WTC11 (cell line): ENCODE results near the gene CCDC107. TPM values are rescaled to one million over a fixed set of nuclear protein-coding genes. Genes with fewer than 3 reads are reported as not detected.

Source experiments
- ATAC-seq: fragments of 200-7000 bp; cut with Tn5 transposase; 2 replicates; pipeline ENCODE4 v1.10.0; 2021; ENCODE audit warnings: mild to moderate bottlenecking, moderate library complexity
- CTCF ChIA-PET: fragments of 300-600 bp; sonication (Branson Sonifier 250); formaldehyde crosslinking; loops from one replicate; lab custom pipeline; 2021; ENCODE audit warnings: antibody characterized with exemption; lab: Charles Lee
- POLR2A ChIA-PET: fragments of 350-600 bp; sonication (Branson Sonifier 250); formaldehyde crosslinking; loops from one replicate; lab custom pipeline; 2021; ENCODE audit warnings: antibody characterized with exemption; lab: Charles Lee
- DNase-seq: peaks from one replicate; pipeline ENCODE4 v3.0.0; 2021; ENCODE audit warnings: low spot score
- H3K27ac Mint-ChIP-seq: 2 replicates; pipeline ENCODE4 v1.8.0; 2021; ENCODE audit warnings: mixed read lengths
- H3K27me3 Mint-ChIP-seq: 2 replicates; pipeline ENCODE4 v1.8.0; 2021; ENCODE audit warnings: low read depth, mild to moderate bottlenecking, moderate library complexity, mixed read lengths
- H3K36me3 Mint-ChIP-seq: 2 replicates; pipeline ENCODE4 v1.8.0; 2021; ENCODE audit warnings: mixed read lengths
- H3K4me1 Mint-ChIP-seq: 2 replicates; pipeline ENCODE4 v1.8.0; 2022; ENCODE audit warnings: mixed read lengths
- H3K4me3 Mint-ChIP-seq: 2 replicates; pipeline ENCODE4 v1.8.0; 2021; ENCODE audit warnings: mild to moderate bottlenecking, moderate library complexity, mixed read lengths
- H3K9me3 Mint-ChIP-seq: 2 replicates; pipeline ENCODE4 v1.8.0; 2021; ENCODE audit warnings: mixed read lengths
- CBFB ChIP-seq: sonication (generic); formaldehyde crosslinking; IDR thresholded peaks from 2 replicates; pipeline ENCODE4 v1.8.1; 2022; ENCODE audit warnings: mild to moderate bottlenecking, low read depth, missing genetic modification reagents
- HMGA2 ChIP-seq: fragments of 250-450 bp; sonication (Bioruptor Pico); IDR thresholded peaks from 2 replicates; pipeline ENCODE4 v1.4.0; 2021; ENCODE audit warnings: mild to moderate bottlenecking, moderate library complexity
- JAZF1 ChIP-seq: fragments of 250-450 bp; sonication (Bioruptor Pico); IDR thresholded peaks from 2 replicates; pipeline ENCODE4 v1.9.0; 2021; ENCODE audit warnings: moderate library complexity, mild to moderate bottlenecking, inconsistent platforms
- NFYB ChIP-seq: sonication (generic); formaldehyde crosslinking; conservative IDR thresholded peaks from 2 replicates; pipeline ENCODE4 v1.8.0; 2022; ENCODE audit warnings: low read depth, missing genetic modification reagents
- OVOL2 ChIP-seq: fragments of 250-450 bp; sonication (Bioruptor Pico); IDR thresholded peaks from 2 replicates; pipeline ENCODE4 v1.9.0; 2021; ENCODE audit warnings: mild to moderate bottlenecking, borderline replicate concordance
- PRRX2 ChIP-seq: fragments of 250-450 bp; sonication (Bioruptor Pico); IDR thresholded peaks from 2 replicates; pipeline ENCODE4 v1.8.0; 2021; ENCODE audit warnings: mild to moderate bottlenecking
- SOX15 ChIP-seq: fragments of 250-450 bp; sonication (Bioruptor Pico); IDR thresholded peaks from 2 replicates; pipeline ENCODE4 v1.9.0; 2021; ENCODE audit warnings: mild to moderate bottlenecking
- SP1 ChIP-seq: sonication (generic); formaldehyde crosslinking; conservative IDR thresholded peaks from 2 replicates; pipeline ENCODE4 v1.8.1; 2022; ENCODE audit warnings: missing genetic modification reagents
- ZNF121 ChIP-seq: sonication (generic); formaldehyde crosslinking; IDR thresholded peaks from 2 replicates; pipeline ENCODE4 v1.8.0; 2023; ENCODE audit warnings: missing genetic modification reagents
- ZNF263 ChIP-seq: sonication (generic); formaldehyde crosslinking; IDR thresholded peaks from 2 replicates; pipeline ENCODE4 v1.8.1; 2022; ENCODE audit warnings: low read depth, mild to moderate bottlenecking, moderate library complexity, missing genetic modification reagents
- ZNF317 ChIP-seq: sonication (generic); formaldehyde crosslinking; IDR thresholded peaks from 2 replicates; pipeline ENCODE4 v1.8.1; 2023; ENCODE audit warnings: low read depth, mild to moderate bottlenecking, moderate library complexity, missing genetic modification reagents, borderline replicate concordance
- ZNF396 ChIP-seq: fragments of 250-450 bp; sonication (Bioruptor Pico); IDR thresholded peaks from 2 replicates; pipeline ENCODE4 v1.8.0; 2021; ENCODE audit warnings: mild to moderate bottlenecking, moderate library complexity, borderline replicate concordance
- total RNA-seq: library from RNA; stranded (reverse); gene quantifications from 3 replicates; pipeline ENCODE4 v1.2.3, GENCODE V29; 2021
- TF ChIP-seq, protein P1 (sequence below): sonication (generic); formaldehyde crosslinking; IDR thresholded peaks from 2 replicates; pipeline ENCODE4 v1.8.1; 2022; ENCODE audit warnings: mild to moderate bottlenecking, missing genetic modification reagents, moderate library complexity, borderline replicate concordance
- TF ChIP-seq, protein P2 (sequence below): sonication (generic); formaldehyde crosslinking; IDR thresholded peaks from 2 replicates; pipeline ENCODE4 v1.8.1; 2022; ENCODE audit warnings: missing genetic modification reagents, borderline replicate concordance
- TF ChIP-seq, protein P3 (sequence below): sonication (generic); formaldehyde crosslinking; IDR thresholded peaks from 2 replicates; pipeline ENCODE4 v1.8.1; 2023; ENCODE audit warnings: mild to moderate bottlenecking, missing genetic modification reagents
- TF ChIP-seq, protein P4 (sequence below): sonication (generic); formaldehyde crosslinking; conservative IDR thresholded peaks from 2 replicates; pipeline ENCODE4 v1.8.1; 2022; ENCODE audit warnings: mild to moderate bottlenecking, missing genetic modification reagents
- TF ChIP-seq, protein P5 (sequence below): sonication (generic); formaldehyde crosslinking; IDR thresholded peaks from 2 replicates; pipeline ENCODE4 v1.8.0; 2023; ENCODE audit warnings: mild to moderate bottlenecking, missing genetic modification reagents
- TF ChIP-seq, protein P6 (sequence below): sonication (generic); formaldehyde crosslinking; IDR thresholded peaks from 2 replicates; pipeline ENCODE4 v1.8.1; 2023; ENCODE audit warnings: mild to moderate bottlenecking, missing genetic modification reagents, borderline replicate concordance
- TF ChIP-seq, protein P7 (sequence below): sonication (generic); formaldehyde crosslinking; IDR thresholded peaks from 2 replicates; pipeline ENCODE4 v1.8.1; 2023; ENCODE audit warnings: mild to moderate bottlenecking, missing genetic modification reagents, moderate library complexity

CCDC107 gene
- total RNA-seq, 1 experiment from 2014 or later, result 10.8 TPM

DNA sequence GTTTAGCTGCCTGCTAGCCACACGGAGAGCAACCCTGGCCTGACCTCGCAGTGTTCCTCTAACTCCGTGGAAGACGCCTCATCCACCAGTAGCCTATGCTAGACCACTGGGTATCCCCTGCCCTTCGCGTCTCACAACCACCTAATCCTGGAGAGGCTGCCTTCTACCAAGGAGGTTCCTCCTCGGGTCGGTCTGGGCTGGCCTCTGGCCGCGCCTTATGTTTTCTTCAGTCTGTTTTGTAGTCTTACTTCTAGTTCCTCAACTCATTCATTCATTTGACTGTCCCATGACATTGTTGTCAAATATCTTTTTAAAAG is 33.2 kb downstream of the CCDC107 start:
- H3K4me1 Mint-ChIP-seq, result peaks cover 23% of the 10 kb centered on the region
- peak overlapping the region; percentile 91 for H3K4me3 Mint-ChIP-seq
- ChIA-PET POLR2A (interaction anchor here (1.2 to 5.2 kb wide), 12 partner anchors 8 to 588 kb away, joined by 3 to 38 read pairs (median 11); partner anchors contain the start of genes ARHGEF39, CCDC107, CREB3 and RMRP), CTCF (interaction anchor here (0.9 to 6.8 kb wide), 17 partner anchors 16 to 99 kb away, joined by 3 to 49 read pairs (median 11); partner anchors contain the start of genes ARHGEF39, CCDC107, CREB3 and RMRP)
- no peaks in the 10 kb centered on the region for H3K27me3 Mint-ChIP-seq
- TF ChIP-seq PRRX2 (CRISPR knock-in tag) (no peak), ZNF317 (CRISPR knock-in tag) (no peak), ZNF396 (CRISPR knock-in tag) (no peak), NFYB (CRISPR knock-in tag) (no peak), SOX15 (CRISPR knock-in tag) (no peak), JAZF1 (CRISPR knock-in tag) (no peak), OVOL2 (CRISPR knock-in tag) (no peak)
- TF ChIP-seq, protein P1, sequence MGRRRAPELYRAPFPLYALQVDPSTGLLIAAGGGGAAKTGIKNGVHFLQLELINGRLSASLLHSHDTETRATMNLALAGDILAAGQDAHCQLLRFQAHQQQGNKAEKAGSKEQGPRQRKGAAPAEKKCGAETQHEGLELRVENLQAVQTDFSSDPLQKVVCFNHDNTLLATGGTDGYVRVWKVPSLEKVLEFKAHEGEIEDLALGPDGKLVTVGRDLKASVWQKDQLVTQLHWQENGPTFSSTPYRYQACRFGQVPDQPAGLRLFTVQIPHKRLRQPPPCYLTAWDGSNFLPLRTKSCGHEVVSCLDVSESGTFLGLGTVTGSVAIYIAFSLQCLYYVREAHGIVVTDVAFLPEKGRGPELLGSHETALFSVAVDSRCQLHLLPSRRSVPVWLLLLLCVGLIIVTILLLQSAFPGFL (CRISPR knock-in tag), result no peak
- TF ChIP-seq, protein P2, sequence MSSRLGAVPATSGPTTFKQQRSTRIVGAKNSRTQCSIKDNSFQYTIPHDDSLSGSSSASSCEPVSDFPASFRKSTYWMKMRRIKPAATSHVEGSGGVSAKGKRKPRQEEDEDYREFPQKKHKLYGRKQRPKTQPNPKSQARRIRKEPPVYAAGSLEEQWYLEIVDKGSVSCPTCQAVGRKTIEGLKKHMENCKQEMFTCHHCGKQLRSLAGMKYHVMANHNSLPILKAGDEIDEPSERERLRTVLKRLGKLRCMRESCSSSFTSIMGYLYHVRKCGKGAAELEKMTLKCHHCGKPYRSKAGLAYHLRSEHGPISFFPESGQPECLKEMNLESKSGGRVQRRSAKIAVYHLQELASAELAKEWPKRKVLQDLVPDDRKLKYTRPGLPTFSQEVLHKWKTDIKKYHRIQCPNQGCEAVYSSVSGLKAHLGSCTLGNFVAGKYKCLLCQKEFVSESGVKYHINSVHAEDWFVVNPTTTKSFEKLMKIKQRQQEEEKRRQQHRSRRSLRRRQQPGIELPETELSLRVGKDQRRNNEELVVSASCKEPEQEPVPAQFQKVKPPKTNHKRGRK (CRISPR knock-in tag), result no peak
- H3K9me3 Mint-ChIP-seq, result no peaks in the 10 kb centered on the region
- H3K36me3 Mint-ChIP-seq, result peaks cover 4% of the 10 kb centered on the region
- H3K27ac Mint-ChIP-seq, result 0 out of 2 replicates have a peak overlapping the region, but pooled peaks have one; percentile 23
- no peak for DNase-seq
- peak; percentile 41 for ATAC-seq

DNA sequence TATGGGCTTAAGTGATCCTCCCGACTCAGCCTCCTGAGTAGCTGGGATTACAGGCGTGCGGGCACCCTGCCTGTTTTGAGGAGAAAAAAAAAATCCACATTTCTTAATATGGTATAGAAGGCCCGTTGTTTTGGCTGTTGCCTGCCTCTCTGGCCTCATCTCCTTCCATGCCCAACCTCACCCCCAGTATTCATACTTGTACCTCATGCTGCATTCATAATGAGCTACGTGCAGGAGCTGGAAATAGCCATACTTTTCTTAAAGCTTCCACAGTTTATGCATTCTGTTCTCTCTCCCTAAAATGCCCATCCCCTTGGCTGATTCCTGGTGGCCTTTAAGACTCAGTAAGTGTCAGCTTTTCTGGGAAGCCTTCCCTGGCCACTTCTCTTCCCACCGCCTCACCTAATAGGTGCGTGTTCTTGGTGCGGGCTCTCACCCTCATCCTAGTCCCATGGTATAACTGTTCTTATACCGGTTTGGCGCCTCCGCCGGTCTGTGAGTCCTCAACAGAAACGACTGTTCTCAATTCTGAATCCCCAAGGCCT is 33.7 kb downstream of the CCDC107 start:
- POLR2A ChIA-PET, result interaction anchor here (1.2 to 5.2 kb wide), 6 partner anchors 9 to 65 kb away, joined by 3 to 38 read pairs (median 16); partner anchors contain the start of genes ARHGEF39, CCDC107 and RMRP
- Mint-ChIP-seq H3K4me3 (peak overlapping the region; percentile 91), H3K4me1 (peaks cover 23% of the 10 kb centered on the region), H3K27ac (peak overlapping the region; percentile 47; the same call in 1 of the 2 replicates), H3K9me3 (no peaks in the 10 kb centered on the region), H3K27me3 (no peaks in the 10 kb centered on the region), H3K36me3 (peaks cover 6% of the 10 kb centered on the region)
- ATAC-seq, result no peak
- CTCF ChIA-PET, result interaction anchor here (0.7 to 6.8 kb wide), 14 partner anchors 9 to 93 kb away, joined by 3 to 49 read pairs (median 12); partner anchors contain the start of genes ARHGEF39, CCDC107, RMRP and TESK1
- peak; percentile 33 for DNase-seq
- TF ChIP-seq, protein P3, sequence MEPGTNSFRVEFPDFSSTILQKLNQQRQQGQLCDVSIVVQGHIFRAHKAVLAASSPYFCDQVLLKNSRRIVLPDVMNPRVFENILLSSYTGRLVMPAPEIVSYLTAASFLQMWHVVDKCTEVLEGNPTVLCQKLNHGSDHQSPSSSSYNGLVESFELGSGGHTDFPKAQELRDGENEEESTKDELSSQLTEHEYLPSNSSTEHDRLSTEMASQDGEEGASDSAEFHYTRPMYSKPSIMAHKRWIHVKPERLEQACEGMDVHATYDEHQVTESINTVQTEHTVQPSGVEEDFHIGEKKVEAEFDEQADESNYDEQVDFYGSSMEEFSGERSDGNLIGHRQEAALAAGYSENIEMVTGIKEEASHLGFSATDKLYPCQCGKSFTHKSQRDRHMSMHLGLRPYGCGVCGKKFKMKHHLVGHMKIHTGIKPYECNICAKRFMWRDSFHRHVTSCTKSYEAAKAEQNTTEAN, result no peak
- TF ChIP-seq, protein P4, sequence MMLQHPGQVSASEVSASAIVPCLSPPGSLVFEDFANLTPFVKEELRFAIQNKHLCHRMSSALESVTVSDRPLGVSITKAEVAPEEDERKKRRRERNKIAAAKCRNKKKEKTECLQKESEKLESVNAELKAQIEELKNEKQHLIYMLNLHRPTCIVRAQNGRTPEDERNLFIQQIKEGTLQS (CRISPR knock-in tag), result no peak
- TF ChIP-seq NFYB (CRISPR knock-in tag) (no peak), CBFB (CRISPR knock-in tag) (no peak), HMGA2 (no peak), ZNF121 (no peak), ZNF396 (CRISPR knock-in tag) (no peak), ZNF263 (CRISPR knock-in tag) (no peak), SP1 (CRISPR knock-in tag) (no peak)
- TF ChIP-seq, protein P5, sequence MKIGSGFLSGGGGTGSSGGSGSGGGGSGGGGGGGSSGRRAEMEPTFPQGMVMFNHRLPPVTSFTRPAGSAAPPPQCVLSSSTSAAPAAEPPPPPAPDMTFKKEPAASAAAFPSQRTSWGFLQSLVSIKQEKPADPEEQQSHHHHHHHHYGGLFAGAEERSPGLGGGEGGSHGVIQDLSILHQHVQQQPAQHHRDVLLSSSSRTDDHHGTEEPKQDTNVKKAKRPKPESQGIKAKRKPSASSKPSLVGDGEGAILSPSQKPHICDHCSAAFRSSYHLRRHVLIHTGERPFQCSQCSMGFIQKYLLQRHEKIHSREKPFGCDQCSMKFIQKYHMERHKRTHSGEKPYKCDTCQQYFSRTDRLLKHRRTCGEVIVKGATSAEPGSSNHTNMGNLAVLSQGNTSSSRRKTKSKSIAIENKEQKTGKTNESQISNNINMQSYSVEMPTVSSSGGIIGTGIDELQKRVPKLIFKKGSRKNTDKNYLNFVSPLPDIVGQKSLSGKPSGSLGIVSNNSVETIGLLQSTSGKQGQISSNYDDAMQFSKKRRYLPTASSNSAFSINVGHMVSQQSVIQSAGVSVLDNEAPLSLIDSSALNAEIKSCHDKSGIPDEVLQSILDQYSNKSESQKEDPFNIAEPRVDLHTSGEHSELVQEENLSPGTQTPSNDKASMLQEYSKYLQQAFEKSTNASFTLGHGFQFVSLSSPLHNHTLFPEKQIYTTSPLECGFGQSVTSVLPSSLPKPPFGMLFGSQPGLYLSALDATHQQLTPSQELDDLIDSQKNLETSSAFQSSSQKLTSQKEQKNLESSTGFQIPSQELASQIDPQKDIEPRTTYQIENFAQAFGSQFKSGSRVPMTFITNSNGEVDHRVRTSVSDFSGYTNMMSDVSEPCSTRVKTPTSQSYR (CRISPR knock-in tag), result no peak
- TF ChIP-seq, protein P1 (CRISPR knock-in tag), result no peak
- TF ChIP-seq, protein P6, sequence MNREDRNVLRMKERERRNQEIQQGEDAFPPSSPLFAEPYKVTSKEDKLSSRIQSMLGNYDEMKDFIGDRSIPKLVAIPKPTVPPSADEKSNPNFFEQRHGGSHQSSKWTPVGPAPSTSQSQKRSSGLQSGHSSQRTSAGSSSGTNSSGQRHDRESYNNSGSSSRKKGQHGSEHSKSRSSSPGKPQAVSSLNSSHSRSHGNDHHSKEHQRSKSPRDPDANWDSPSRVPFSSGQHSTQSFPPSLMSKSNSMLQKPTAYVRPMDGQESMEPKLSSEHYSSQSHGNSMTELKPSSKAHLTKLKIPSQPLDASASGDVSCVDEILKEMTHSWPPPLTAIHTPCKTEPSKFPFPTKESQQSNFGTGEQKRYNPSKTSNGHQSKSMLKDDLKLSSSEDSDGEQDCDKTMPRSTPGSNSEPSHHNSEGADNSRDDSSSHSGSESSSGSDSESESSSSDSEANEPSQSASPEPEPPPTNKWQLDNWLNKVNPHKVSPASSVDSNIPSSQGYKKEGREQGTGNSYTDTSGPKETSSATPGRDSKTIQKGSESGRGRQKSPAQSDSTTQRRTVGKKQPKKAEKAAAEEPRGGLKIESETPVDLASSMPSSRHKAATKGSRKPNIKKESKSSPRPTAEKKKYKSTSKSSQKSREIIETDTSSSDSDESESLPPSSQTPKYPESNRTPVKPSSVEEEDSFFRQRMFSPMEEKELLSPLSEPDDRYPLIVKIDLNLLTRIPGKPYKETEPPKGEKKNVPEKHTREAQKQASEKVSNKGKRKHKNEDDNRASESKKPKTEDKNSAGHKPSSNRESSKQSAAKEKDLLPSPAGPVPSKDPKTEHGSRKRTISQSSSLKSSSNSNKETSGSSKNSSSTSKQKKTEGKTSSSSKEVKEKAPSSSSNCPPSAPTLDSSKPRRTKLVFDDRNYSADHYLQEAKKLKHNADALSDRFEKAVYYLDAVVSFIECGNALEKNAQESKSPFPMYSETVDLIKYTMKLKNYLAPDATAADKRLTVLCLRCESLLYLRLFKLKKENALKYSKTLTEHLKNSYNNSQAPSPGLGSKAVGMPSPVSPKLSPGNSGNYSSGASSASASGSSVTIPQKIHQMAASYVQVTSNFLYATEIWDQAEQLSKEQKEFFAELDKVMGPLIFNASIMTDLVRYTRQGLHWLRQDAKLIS, result no peak
- TF ChIP-seq, protein P7, sequence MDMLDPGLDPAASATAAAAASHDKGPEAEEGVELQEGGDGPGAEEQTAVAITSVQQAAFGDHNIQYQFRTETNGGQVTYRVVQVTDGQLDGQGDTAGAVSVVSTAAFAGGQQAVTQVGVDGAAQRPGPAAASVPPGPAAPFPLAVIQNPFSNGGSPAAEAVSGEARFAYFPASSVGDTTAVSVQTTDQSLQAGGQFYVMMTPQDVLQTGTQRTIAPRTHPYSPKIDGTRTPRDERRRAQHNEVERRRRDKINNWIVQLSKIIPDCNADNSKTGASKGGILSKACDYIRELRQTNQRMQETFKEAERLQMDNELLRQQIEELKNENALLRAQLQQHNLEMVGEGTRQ (CRISPR knock-in tag), result no peak
